ENCODE results near the gene ZCCHC14.

DNA sequence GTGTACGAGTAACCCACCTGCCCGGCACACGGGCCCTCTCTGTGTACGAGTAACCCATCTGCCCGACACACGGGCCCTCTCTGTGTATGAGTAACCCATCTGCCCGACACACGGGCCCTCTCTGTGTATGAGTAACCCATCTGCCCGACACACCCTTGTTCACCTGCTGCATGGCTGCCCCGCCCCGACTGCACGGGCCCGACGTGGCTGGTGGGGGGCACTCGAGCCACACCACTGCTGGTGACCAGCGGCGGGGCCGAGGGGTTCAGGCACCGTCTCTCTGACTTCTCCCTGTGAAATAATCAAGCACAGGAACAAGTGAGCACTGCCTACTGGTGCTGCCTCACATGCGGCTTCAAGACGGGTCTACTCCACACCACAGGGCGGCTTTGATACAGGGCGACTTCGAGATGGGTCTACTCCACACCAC lies 78.6 kb downstream of the ZCCHC14 start:
- no peak for TF ChIP-seq POLR2A (IDR thresholded peaks at IDR 0.05)
- TF ChIP-seq, protein P1, sequence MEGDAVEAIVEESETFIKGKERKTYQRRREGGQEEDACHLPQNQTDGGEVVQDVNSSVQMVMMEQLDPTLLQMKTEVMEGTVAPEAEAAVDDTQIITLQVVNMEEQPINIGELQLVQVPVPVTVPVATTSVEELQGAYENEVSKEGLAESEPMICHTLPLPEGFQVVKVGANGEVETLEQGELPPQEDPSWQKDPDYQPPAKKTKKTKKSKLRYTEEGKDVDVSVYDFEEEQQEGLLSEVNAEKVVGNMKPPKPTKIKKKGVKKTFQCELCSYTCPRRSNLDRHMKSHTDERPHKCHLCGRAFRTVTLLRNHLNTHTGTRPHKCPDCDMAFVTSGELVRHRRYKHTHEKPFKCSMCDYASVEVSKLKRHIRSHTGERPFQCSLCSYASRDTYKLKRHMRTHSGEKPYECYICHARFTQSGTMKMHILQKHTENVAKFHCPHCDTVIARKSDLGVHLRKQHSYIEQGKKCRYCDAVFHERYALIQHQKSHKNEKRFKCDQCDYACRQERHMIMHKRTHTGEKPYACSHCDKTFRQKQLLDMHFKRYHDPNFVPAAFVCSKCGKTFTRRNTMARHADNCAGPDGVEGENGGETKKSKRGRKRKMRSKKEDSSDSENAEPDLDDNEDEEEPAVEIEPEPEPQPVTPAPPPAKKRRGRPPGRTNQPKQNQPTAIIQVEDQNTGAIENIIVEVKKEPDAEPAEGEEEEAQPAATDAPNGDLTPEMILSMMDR (IDR thresholded peaks at IDR 0.05): no peak
